GM18499 (cell line): ENCODE data around the gene BUB1B.
"Not testable (repeated sequence)": the region's sequence is repeated elsewhere in the genome, so short reads cannot be mapped to it uniquely, and the experiment has no call there.

ENCODE experiments used
- ATAC-seq: cut with Tn5 transposase; IDR thresholded peaks from one replicate; pipeline ENCODE4 v1.9.1; 2021; ENCODE audit warnings: moderate number of reproducible peaks; ENCODE audit not compliant: insufficient read depth, unreplicated experiment

Gene BUB1B

DNA sequence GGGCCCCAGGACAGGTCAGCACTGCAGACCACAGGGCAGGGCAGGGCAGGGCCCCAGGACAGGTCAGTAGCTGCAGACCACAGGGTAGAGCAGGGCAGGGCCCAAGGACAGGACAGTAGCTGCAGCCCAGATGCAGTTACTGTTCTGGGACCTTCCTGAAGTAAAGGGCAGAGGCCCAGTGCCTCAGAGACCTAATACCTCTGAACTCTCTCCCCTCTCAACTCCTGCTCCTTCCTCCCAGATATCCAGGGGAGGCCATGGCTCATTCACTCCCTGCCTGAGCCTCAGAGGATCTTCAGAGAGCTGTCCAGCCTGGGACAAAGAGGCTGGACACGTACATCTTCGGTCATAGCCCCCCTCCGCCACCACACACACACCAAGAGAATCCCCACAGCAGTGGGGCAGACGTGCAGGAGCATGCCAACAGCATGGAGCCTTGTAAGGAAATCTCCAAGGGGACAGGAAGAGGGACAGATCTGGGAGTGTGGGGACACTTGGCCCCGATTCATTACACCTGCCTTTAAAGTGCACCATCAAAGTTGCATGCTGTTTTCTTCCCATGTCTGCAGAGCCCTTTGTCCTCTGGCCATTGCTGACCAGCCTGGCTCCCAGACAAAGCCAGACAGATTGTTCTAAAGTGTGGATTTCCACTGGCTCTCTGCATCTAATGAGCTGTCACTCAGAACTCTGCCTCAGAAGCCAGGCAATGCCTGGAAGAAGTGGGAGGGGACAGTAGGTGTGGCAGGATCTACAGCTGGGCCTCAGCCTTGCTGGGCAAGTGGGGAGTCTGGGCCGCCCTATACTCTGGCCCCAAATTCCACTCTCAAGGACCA lies 24.2 kb upstream of the BUB1B start:
- ATAC-seq: no peak

- no peak for ATAC-seq
Measured at GRCh38 chr15:40137303-40138200, 23.3 kb upstream of the BUB1B start.

- ATAC-seq: not testable (repeated sequence)
Measured at GRCh38 chr15:40138201-40138570, 22.7 kb upstream of the BUB1B start.

DNA sequence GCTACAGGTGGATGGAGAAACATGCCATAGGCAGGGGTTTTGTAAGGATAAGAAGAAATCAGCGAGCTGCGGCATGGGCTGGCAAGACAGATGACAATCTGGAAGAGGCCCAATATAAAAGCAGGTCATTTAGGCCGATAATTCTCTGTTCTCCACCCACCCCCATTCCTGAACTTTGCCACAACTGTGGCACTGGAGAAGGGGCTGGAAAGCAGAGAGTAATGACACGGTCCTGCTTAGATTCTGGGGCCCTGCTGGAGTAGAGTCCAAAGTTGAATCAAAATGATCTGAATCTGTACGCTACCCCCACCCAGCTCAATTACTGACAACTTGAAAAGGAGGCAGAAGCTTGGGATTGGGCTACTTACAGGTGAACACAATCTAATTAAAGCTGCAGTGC lies 18.4 kb upstream of the BUB1B start:
- no peak for ATAC-seq

- no peak for ATAC-seq
Measured at GRCh38 chr15:40146037-40146436, 14.8 kb upstream of the BUB1B start.

DNA sequence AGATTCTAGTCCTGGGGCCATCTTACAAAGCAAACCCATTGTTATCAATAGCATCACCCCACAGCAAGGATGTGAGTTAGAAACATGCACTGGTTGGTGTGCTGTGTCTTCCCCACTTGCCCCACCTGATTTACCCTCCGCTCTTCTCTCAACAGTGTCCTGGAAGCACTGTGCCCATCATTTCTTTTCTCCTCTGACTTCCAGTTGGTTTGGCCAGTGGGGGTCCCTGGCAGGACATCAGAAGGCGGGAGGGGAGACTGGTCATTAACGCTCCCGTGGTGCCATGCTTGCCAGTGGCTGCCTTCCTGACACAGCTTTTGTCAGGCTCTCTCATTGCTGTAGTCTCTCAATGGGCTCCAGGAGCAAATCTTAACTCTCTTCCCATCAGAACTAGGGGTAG lies 11.5 kb upstream of the BUB1B start:
- no peak for ATAC-seq

- ATAC-seq: no peak
Measured at GRCh38 chr15:40150163-40150925, 10.5 kb upstream of the BUB1B start.

DNA sequence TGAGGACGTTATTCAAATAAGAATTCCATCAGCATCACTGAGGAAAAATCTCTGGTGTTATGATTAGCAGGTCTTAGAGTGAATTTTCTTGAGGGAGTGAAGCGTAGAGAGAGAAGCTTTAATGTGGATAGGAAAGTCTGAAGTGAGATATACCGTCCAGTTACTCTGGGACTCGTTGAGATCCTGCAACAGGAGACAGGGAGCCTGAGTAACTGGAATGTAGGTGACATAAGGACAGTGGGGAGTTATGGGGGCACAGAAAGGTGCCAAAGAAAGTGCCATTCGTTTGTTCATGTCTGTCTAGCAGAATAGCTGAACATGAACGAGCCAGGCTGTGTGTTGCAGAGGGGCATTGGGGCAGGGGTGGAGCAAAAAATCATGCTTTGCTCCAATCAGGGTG lies 9.4 kb upstream of the BUB1B start:
- ATAC-seq: no peak

DNA sequence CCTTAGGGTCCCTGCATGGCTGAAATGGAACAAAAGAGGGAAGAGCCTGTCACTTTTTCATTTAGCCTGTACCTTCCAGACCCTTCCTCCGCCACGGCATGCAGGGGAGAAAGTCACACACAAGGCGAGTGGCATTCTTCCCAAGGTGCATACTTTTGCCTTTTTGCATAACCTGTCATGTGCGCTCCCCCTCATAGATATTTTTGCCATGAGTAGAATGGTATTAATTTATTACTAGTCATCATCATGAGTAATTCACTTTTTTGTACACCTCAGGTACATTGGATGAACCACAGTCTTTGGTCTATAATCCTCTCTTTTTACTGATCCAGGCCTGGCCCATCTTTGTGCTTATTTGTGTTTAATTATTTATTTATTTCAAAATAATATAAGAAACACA lies 8.9 kb upstream of the BUB1B start:
- no peak for ATAC-seq

DNA sequence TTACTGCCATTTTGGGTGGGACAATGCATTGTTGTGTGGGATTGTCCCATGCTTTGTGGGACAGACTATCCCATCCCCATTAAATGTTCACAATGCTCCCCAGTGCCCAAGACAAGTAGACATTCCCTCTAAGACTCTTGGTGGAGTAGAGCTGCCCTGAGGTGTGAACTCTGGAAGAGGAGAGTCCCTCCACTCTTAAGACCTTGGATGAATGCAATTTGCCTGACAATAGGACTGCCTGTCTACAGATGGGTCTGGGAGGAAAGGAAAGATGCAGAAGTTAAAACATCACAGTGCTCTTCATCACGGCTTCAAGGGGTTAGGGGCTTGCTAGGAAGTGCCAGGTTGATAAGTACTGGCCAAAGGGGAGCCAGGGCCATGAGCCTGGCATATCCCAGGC lies 6.0 kb upstream of the BUB1B start:
- ATAC-seq: not testable (repeated sequence)

DNA sequence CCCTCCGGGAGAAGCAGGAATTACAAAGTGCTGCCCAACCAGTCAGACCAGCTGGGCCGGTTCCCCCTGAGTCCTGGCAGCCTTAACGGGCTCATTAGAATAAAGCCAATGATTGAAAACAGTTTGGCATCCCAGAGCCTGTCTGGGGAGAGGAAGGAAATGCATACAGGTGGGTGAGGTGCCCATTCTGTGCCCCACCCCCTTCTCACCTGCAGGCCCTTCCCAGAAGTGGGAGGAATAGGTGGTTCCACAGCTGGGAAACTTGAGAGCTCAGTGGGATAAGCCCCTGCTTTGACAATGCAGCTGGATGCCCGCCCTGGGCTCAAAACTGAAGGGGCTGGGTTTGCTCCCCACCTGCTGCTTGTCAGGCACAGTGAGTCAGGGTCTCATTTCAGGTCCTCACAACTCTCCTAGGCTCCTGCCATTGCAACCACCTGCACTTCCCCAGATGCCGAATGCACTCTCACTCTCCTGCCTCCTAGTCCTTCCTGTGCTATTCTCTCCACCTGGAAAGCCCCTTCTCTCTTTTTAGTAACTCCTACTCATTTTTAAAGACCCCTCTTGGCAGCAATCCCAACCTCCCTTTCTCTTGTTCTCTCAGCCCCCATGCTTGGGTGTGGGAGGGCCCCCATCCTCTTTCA lies 5.5 kb upstream of the BUB1B start:
- no peak for ATAC-seq

DNA sequence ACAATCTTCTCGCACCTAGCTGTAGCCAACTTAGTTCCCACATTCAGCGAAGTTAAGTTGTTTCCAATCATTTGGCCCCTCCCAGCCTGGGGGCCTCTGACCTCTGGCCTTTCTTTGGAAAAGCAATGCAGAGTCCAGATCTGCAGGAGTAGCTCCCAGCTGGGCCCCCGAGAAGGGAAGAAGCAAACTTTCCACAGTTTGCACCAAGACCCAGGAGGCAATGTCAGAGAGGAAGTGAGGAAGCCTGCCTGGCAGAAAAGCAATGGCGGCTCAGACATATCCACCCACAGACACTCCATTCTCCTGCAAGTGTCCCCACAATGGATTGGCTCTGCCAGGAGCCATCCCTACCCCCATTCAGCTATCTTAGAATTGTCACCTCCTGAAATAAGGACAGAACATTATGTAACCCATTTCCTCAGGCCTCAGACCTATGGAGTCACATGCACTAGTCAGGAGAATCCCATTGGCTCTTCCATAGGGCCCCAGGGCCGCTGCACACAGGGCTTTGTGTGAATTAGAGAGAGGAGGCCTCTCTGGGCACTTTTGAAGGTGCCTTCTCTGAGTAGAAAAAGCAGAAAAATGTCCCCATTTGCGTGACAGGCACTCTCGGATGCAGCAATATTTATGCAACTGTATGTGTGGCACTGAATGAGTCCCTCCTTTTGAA lies 3.0 kb upstream of the BUB1B start:
- ATAC-seq: no peak

GRCh38 chr15:40160021-40160420 lies 848 bp upstream of the BUB1B start:
- no peak for ATAC-seq

- no peak for ATAC-seq
Measured at GRCh38 chr15:40161693-40162391, 973 bp downstream of the BUB1B start.

- ATAC-seq: no peak
Measured at GRCh38 chr15:40162552-40162951, 1.7 kb downstream of the BUB1B start.

DNA sequence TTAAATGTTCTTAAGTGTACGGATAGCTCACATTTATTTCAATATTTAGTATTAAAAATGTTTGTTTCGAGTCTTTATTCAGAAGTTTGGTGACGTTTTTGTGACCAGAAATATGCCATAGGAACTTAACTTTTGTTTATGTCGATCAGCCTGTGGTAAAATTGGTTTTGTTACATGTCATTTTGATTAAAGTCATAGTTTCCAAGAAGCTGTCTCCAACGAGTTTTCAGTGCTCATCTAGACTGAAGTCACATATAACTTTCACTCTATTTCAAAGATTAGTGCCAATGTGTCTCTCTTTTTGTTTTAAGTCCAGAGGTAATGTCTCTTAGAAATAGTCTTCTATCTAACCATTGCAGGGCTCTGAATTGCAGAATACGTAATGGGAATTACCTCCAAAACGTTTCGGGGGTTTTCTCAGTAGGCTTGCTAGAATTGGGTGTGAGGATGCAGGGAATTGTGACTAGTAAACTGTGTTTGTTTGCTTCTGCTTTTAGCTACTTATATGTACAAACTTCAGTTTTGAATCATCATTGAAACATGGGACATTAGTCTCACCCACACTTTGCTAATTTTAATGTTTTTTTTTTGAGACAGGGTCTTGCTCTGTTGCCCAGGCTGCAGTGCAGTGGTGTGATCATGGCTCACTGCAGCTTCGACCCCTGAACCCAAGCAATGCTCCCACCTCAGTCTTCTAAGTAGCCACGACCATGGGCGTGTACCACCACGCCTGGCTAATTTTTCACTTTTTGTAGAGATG lies 3.0 kb downstream of the BUB1B start:
- ATAC-seq: no peak

- not testable (repeated sequence) for ATAC-seq
Measured at GRCh38 chr15:40167374-40167773, 6.5 kb downstream of the BUB1B start.

DNA sequence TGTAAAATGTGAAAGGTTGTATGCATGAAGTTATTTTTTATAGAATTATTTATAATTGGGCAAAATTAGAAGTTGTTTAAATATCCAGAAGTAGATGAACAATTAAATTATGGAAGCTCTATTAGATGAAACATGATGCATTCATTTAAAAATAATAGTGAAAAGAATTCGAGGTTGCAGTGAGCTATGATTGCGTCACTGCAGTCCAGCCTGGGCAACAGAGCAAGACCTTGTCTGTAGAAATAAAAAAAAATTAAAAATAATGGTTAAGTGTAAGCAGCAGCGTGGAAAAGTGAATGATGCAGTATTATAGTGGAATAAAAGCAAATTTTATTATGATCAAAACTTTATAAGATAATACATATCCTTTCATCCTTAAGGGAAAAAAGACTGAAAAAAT lies 14.3 kb downstream of the BUB1B start:
- ATAC-seq: no peak
